ENCODE data around the gene MAGEF1.

- no peak for TF ChIP-seq POLR2A (IDR thresholded peaks at IDR 0.05)
- TF ChIP-seq EP300 (IDR thresholded peaks at IDR 0.05; ENCODE audit: low read depth) = no peak
Observed at GRCh38 chr3:184758056-184758455, 46.2 kb upstream of the MAGEF1 start.

Data from transverse colon (tissue), 1 donor.